Activated CD8-positive, alpha-beta T cell treated with anti-CD3 and anti-CD28 coated beads for 36 hours (primary cell): ENCODE data around the gene PIGW. TPM values are rescaled to one million over a fixed set of nuclear protein-coding genes. Genes with fewer than 3 reads are reported as not detected.
A peak's percentile ranks its signal among the peaks of the same experiment; 100 is the strongest.

Source experiments
- ATAC-seq: fragments of 200-7000 bp; cut with Tn5 transposase; one replicate; pipeline ENCODE4 v1.10.0; 2021; ENCODE audit warnings: mild to moderate bottlenecking, moderate library complexity
- CTCF ChIA-PET: fragments of 350-600 bp; sonication (Branson Sonifier 250); formaldehyde crosslinking; loops from one replicate; lab custom pipeline; 2021; ENCODE audit warnings: antibody characterized with exemption; lab: Charles Lee
- POLR2A ChIA-PET: fragments of 350-600 bp; sonication (Branson Sonifier 250); formaldehyde crosslinking; loops from one replicate; lab custom pipeline; 2021; ENCODE audit warnings: antibody characterized with exemption; lab: Charles Lee
- DNase-seq: peaks from one replicate; pipeline ENCODE4 v3.0.0-alpha.2; 2020
- H3K27ac Mint-ChIP-seq: one replicate; pipeline ENCODE4 v1.8.0; 2021; ENCODE audit warnings: mild to moderate bottlenecking, mixed read lengths
- H3K27me3 Mint-ChIP-seq: one replicate; pipeline ENCODE4 v1.8.0; 2021; ENCODE audit warnings: mixed read lengths
- H3K36me3 Mint-ChIP-seq: one replicate; pipeline ENCODE4 v1.8.0; 2021; ENCODE audit warnings: low read depth, mixed read lengths
- H3K4me1 Mint-ChIP-seq: one replicate; pipeline ENCODE4 v1.8.0; 2021; ENCODE audit warnings: low read depth, mixed read lengths
- H3K4me3 Mint-ChIP-seq: one replicate; pipeline ENCODE4 v1.8.0; 2021; ENCODE audit warnings: mild to moderate bottlenecking, moderate library complexity, mixed read lengths
- H3K9me3 Mint-ChIP-seq: one replicate; pipeline ENCODE4 v1.8.0; 2021; ENCODE audit warnings: mixed read lengths
- CTCF ChIP-seq: fragments of 200-600 bp; IDR thresholded peaks from one replicate; pipeline ENCODE4 v1.8.0; 2022; ENCODE audit warnings: antibody characterized with exemption, mild to moderate bottlenecking
- intact Hi-C: fragments of 100-400 bp; cut with micrococcal nuclease; formaldehyde crosslinking; loops from one replicate; pipeline ENCODE4 v1.10.0; 2022
- total RNA-seq, 2 experiments: library from RNA; stranded (reverse); gene quantifications; one replicate each; pipeline ENCODE4 v1.2.3, GENCODE V29; 2021

Gene PIGW
- total RNA-seq, 2 experiments from 2014 or later, result 11.0 to 11.9 TPM

GRCh38 chr17:36533935-36534839 lies 600 bp upstream of the PIGW start:
- ChIA-PET POLR2A (interaction anchor here (0.6 to 5.8 kb wide), 12 partner anchors 10 to 60 kb away, joined by 3 to 91 read pairs (median 5); partner anchors contain the start of genes GGNBP2 and ZNHIT3), CTCF (interaction anchor here (0.8 to 3.6 kb wide), 14 partner anchors 8 to 69 kb away, joined by 3 to 22 read pairs (median 5); partner anchors contain the start of gene GGNBP2)
- H3K4me3 Mint-ChIP-seq, result peak overlapping the region; percentile 85
- H3K4me1 Mint-ChIP-seq, result peaks cover 33% of the 10 kb centered on the region
- peak overlapping the region; percentile 99 for H3K27ac Mint-ChIP-seq
- peak; percentile 29 for ATAC-seq
- intact Hi-C loops, result no loop called here
- DNase-seq, result peak; percentile 53
- TF ChIP-seq CTCF, result peak; percentile 85
- H3K27me3 Mint-ChIP-seq, result no peaks in the 10 kb centered on the region
- H3K36me3 Mint-ChIP-seq, result peaks cover 54% of the 10 kb centered on the region
- H3K9me3 Mint-ChIP-seq, result peaks cover 2% of the 10 kb centered on the region

- intact Hi-C loops, result no loop called here
- POLR2A ChIA-PET, result interaction anchor here (1.2 to 5.8 kb wide), 7 partner anchors 11 to 52 kb away, joined by 3 to 91 read pairs (median 9); partner anchors contain the start of genes GGNBP2 and ZNHIT3
- CTCF ChIA-PET, result interaction anchor here (2.9 to 3.6 kb wide), 2 partner anchors 9 to 15 kb away, joined by 9 to 22 read pairs; partner anchors contain the start of gene GGNBP2
- Mint-ChIP-seq H3K4me3 (peak overlapping the region; percentile 85), H3K27ac (peak overlapping the region; percentile 99), H3K9me3 (peaks cover 2% of the 10 kb centered on the region), H3K4me1 (peaks cover 34% of the 10 kb centered on the region), H3K27me3 (no peaks in the 10 kb centered on the region), H3K36me3 (peaks cover 54% of the 10 kb centered on the region)
- TF ChIP-seq CTCF, result no peak
- ATAC-seq (no peak), DNase-seq (no peak)
Measured at GRCh38 chr17:36535669-36536081, 888 bp downstream of the PIGW start.

GRCh38 chr17:36540696-36541095 lies 5.9 kb downstream of the PIGW start:
- peaks cover 2% of the 10 kb centered on the region for H3K9me3 Mint-ChIP-seq
- ATAC-seq (no peak), DNase-seq (no peak)
- no peak overlapping the region for H3K27ac Mint-ChIP-seq
- TF ChIP-seq CTCF, result no peak
- intact Hi-C loops, result no loop called here
- ChIA-PET POLR2A (no interaction called here), CTCF (no interaction called here)
- no peak overlapping the region for H3K4me3 Mint-ChIP-seq
- peaks cover 31% of the 10 kb centered on the region for H3K36me3 Mint-ChIP-seq
- H3K27me3 Mint-ChIP-seq, result no peaks in the 10 kb centered on the region
- peaks cover 19% of the 10 kb centered on the region for H3K4me1 Mint-ChIP-seq

- Mint-ChIP-seq H3K27me3 (no peaks in the 10 kb centered on the region), H3K4me1 (peaks cover 16% of the 10 kb centered on the region), H3K36me3 (peaks cover 26% of the 10 kb centered on the region), H3K9me3 (no peaks in the 10 kb centered on the region), H3K4me3 (no peak overlapping the region), H3K27ac (no peak overlapping the region)
- ATAC-seq, result no peak
- ChIA-PET POLR2A (interaction anchor here (1.2 kb wide), 1 partner anchor 55 kb away, joined by 5 read pairs; no protein-coding TSS in a partner anchor), CTCF (interaction anchor here (4.6 kb wide), 1 partner anchor 8 kb away, joined by 22 read pairs; the partner anchor contains the start of genes MYO19 and PIGW)
- intact Hi-C loops, result no loop called here
- TF ChIP-seq CTCF, result no peak
- no peak for DNase-seq
Measured at GRCh38 chr17:36542755-36543154, 8.0 kb downstream of the PIGW start.
